H1 (cell line): ENCODE data around the gene BRINP3. TPM values are rescaled to one million over a fixed set of nuclear protein-coding genes. Genes with fewer than 3 reads are reported as not detected.

Experiments used
- BRCA1 ChIP-seq: IDR thresholded peaks from 2 replicates; pipeline ENCODE4 v1.6.1; 2012; ENCODE audit warnings: low read depth, low read length, improper control_type of control experiment
- CTCF ChIP-seq, 3 experiments: IDR thresholded peaks; 1 replicate in 2 of 3; 2 replicates in 1 of 3; pipeline versions ENCODE4 v1.5.1 to v1.6.1; 2011; ENCODE audit warnings: low read length in 3 of 3, mild to moderate bottlenecking in 3 of 3, inconsistent platforms in 2 of 3, low read depth in 1 of 3, moderate library complexity in 1 of 3; ENCODE audit not compliant: insufficient read depth in 1 of 3; ENCODE audit errors: control extremely low read depth in 1 of 3
- JUN ChIP-seq: IDR thresholded peaks from 2 replicates; pipeline ENCODE4 v1.6.1; 2011; ENCODE audit warnings: low read depth, mild to moderate bottlenecking, improper control_type of control experiment, low read length
- MAX ChIP-seq: IDR thresholded peaks from 2 replicates; pipeline ENCODE4 v1.6.1; 2012; ENCODE audit warnings: inconsistent platforms
- POLR2AphosphoS5 ChIP-seq: IDR thresholded peaks from 2 replicates; pipeline ENCODE4 v1.6.1; 2011; ENCODE audit warnings: low read depth, low read length
- POU5F1 ChIP-seq: IDR thresholded peaks from 2 replicates; pipeline ENCODE4 v1.6.1; 2011; ENCODE audit warnings: low read depth, mild to moderate bottlenecking, low read length, moderate library complexity
- TAF7 ChIP-seq: optimal IDR thresholded peaks from 2 replicates; pipeline ENCODE3; 2011; ENCODE audit warnings: low read depth, mild to moderate bottlenecking, inconsistent platforms, low read length, moderate library complexity, borderline replicate concordance
- TCF12 ChIP-seq: IDR thresholded peaks from 2 replicates; pipeline ENCODE4 v1.6.1; 2011; ENCODE audit warnings: low read depth, mild to moderate bottlenecking, low read length
- TEAD4 ChIP-seq: IDR thresholded peaks from 2 replicates; pipeline ENCODE4 v1.6.1; 2012; ENCODE audit warnings: low read depth, low read length, inconsistent platforms, mixed read lengths
- polyA plus RNA-seq, 7 experiments: library from polyadenylated mRNA; depleted of rRNA in 3 of 7; stranded (reverse) in 5 of 7; unstranded in 2 of 7; fragments of >200 nt in 5 of 7; fragments of 200-250 nt in 2 of 7; gene quantifications; 1 replicate in 5 of 7; 2 replicates in 1 of 7; 4 replicates in 1 of 7; pipeline versions ENCODE4 v1.2.1 to v1.2.3, GENCODE V29; 2011 to 2013; ENCODE audit warnings: missing spikeins in 2 of 7, mixed read lengths in 2 of 7
- total RNA-seq: library from RNA; stranded (reverse); fragmentation: NEBNext Ultra II Directional; extraction: Animal tissue kit (Norgen Biotek cat#: 25700); gene quantifications from 2 replicates; pipeline ENCODE4 v1.2.1, GENCODE V29; 2021

BRINP3 gene
- total and polyA plus RNA-seq, 2 of the 8 experiments (the other 6 are each of a cell fraction or from before 2014, with no cell fraction given), result not detected

- TF ChIP-seq POU5F1 (no peak), TEAD4 (no peak), CTCF (IDR thresholded peaks at IDR 0.05; ENCODE audit: control extremely low read depth in 1 of 3, insufficient read depth in 1 of 3, low read depth in 1 of 3, low read length in 3 of 3) (no peak), POLR2AphosphoS5 (no peak), TAF7 (no peak), TCF12 (no peak), JUN (no peak), BRCA1 (no peak), MAX (no peak)
These were observed 2.1 kb downstream of the BRINP3 start (continued) for GRCh38 chr1:190475421-190476141.
